Epidermal melanocyte (primary cell): Measurements from ENCODE around the gene ZAR1L.

ENCODE experiments used
- DNase-seq: peaks from one replicate; pipeline ENCODE4 v3.0.0; 2011; ENCODE audit warnings: low spot score; ENCODE audit not compliant: insufficient read length

Gene ZAR1L

DNA sequence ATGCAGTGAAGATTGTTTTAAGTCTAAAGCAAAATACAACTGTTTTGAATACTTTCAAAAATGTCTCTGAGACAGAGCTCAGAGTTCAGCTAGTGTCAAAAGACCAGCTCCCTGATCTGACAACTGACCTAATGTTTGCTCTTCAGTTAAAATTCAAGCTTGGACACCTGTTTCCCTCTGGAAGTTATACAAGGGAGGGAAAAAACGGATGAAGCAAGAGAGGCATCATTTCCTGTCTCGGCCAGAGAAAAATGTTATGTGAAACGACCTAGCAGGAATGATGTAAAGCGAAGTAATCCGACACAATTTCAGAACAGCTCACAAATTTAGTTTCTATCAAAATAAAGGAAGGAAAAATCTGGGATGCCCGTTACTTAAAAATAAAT lies 59.4 kb downstream of the ZAR1L start:
- no peak for DNase-seq

DNA sequence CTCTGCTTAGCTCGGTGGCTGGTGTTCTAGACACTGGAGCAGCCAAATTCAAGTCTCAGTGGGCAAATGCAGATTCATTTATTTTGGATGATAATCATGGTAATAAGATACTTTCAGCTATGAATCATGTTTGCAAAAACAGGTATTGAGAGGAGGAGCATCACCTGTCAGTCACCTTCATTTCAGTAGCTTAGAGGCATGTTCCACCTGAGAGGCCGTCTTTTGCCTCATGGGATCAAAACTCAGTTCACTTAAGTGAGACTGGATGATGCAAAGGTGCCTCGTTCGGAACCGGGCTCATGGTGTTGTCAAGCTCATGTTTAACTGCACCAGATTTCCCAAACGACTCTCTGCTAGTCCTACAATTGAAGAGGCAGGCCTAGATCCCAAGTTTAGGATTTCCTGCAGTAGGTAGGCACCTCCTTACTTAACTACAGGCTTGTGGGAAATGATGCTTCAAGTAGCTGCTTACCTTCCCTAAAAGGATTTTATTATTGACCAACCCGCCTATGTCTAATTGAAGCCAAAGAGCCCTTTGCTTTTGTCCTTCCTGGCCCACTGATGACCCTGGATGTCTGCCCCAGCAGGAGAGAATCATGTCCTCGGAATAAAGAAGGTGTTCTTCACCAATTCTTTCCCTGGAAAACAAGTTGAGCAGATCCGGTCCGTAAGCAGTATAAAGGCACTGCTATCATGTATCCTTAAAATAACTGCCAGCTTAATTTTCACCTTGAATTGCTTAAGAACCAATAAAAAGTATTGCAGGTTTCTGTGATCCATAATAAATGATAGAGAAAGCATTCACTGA lies 60.0 kb downstream of the ZAR1L start:
- no peak for DNase-seq

DNA sequence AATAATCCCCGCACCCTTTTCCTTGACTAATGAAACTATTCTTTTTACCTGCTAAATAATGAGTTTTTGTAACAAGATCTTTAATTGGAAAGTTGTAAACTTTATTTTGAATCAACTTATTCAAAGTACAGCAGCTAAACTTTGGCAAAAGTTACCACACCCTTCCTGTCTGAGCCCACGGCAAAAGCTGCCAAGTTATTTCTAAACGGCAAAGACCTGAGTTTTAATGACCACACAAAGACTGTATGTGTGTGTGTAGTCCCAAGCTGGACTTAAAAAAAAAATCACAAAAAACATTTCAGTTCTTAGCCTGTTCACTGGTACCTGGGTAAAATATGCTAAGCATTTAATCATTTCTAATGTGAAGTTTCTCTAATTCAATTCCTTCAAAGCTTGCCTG lies 60.7 kb downstream of the ZAR1L start:
- no peak for DNase-seq

DNA sequence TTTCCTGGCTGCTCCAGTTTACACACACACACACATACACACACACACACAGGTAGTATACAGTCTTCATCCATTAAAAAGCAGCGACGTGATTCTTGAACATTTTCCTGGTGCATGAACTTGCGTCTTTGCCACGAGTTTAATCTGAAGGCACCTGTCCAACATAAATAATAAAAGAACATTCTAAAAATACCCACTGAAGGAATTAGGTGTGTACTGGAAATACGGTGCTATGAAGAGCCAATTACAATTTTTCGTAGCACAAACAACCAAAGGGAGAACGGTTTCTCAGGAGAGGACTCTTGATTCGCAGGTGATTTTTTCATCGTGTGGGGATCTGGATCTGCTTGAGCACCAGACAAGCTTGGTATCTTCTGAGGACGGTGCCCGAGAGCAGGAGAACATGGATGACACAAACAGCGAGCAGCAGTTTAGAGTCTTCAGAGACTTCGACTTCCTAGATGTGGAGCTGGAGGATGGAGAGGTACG lies 61.2 kb downstream of the ZAR1L start:
- DNase-seq = no peak
